ENCODE results near the gene SPRED3.

DNA sequence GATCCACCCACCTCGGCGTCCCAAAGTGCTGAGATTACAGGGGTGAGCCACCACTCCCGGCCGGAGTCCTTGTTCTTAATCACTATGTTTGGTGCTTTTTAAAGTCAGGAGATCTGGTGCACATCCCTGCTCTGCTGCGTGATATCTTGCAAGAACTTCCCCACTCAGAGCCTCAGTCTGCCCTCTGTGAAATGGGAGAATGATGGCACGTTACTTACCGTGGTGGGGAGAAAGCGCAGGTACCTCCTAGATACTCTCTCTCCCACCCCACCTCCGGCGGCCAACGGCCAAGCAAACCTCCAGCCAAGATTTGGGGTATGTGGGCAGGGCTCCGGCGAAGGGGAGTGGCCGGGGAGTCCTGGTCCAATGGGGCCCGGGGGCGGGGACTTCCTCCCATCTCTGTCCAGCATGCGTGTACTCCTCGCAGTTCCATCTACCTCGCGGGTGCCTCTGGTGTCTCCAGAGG lies 44.8 kb downstream of the SPRED3 start, which contains the start of gene RYR1:
- TF ChIP-seq POLR2AphosphoS5 (IDR thresholded peaks at IDR 0.05; ENCODE audit: low read depth, low read length), result no peak
- TF ChIP-seq, protein P1, sequence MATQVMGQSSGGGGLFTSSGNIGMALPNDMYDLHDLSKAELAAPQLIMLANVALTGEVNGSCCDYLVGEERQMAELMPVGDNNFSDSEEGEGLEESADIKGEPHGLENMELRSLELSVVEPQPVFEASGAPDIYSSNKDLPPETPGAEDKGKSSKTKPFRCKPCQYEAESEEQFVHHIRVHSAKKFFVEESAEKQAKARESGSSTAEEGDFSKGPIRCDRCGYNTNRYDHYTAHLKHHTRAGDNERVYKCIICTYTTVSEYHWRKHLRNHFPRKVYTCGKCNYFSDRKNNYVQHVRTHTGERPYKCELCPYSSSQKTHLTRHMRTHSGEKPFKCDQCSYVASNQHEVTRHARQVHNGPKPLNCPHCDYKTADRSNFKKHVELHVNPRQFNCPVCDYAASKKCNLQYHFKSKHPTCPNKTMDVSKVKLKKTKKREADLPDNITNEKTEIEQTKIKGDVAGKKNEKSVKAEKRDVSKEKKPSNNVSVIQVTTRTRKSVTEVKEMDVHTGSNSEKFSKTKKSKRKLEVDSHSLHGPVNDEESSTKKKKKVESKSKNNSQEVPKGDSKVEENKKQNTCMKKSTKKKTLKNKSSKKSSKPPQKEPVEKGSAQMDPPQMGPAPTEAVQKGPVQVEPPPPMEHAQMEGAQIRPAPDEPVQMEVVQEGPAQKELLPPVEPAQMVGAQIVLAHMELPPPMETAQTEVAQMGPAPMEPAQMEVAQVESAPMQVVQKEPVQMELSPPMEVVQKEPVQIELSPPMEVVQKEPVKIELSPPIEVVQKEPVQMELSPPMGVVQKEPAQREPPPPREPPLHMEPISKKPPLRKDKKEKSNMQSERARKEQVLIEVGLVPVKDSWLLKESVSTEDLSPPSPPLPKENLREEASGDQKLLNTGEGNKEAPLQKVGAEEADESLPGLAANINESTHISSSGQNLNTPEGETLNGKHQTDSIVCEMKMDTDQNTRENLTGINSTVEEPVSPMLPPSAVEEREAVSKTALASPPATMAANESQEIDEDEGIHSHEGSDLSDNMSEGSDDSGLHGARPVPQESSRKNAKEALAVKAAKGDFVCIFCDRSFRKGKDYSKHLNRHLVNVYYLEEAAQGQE (IDR thresholded peaks at IDR 0.05; ENCODE audit: insufficient read depth in 1 of 2, low read depth in 2 of 2, low read length in 2 of 2), result no peak
